Gastroesophageal sphincter (tissue), 3 donors: ENCODE results near the gene CIZ1.
"Not testable (repeated sequence)": the region's sequence is repeated elsewhere in the genome, so short reads cannot be mapped to it uniquely, and the experiment has no call there.

Experiments
- CTCF ChIP-seq, 4 experiments: fragments of 200-600 bp in 2 of 4; fragments of 450-650 bp in 2 of 4; sonication (generic) in 1 of 4; IDR thresholded peaks; one replicate each; pipeline ENCODE4 v1.5.1; 2017 to 2019; ENCODE audit warnings: antibody characterized with exemption in 4 of 4, mild to moderate bottlenecking in 2 of 4, moderate library complexity in 2 of 4
- POLR2A ChIP-seq, 2 donors: fragments of 450-650 bp; IDR thresholded peaks; one replicate each; pipeline ENCODE4 v1.6.1; 2017; ENCODE audit warnings: antibody characterized with exemption in 2 of 2, mild to moderate bottlenecking in 2 of 2, moderate library complexity in 1 of 2

- not testable (repeated sequence) for TF ChIP-seq CTCF, POLR2A (IDR thresholded peaks at IDR 0.05)
Measured at GRCh38 chr9:128132139-128132538, 59.2 kb downstream of the CIZ1 start.
